K562 (cell line): ENCODE measurements around the gene ERAP2. TPM values are rescaled to one million over a fixed set of nuclear protein-coding genes. Genes with fewer than 3 reads are reported as not detected.
A peak's percentile ranks its signal among the peaks of the same experiment; 100 is the strongest.

Experiments
- ARID1B ChIP-seq: fragments of 450-650 bp; IDR thresholded peaks from 2 replicates; pipeline ENCODE4 v1.6.1; 2016; ENCODE audit warnings: antibody characterized with exemption, mild to moderate bottlenecking, inconsistent platforms
- BRF2 ChIP-seq: IDR thresholded peaks from 3 replicates; pipeline ENCODE4 v1.6.1; 2011; ENCODE audit warnings: borderline replicate concordance, mild to moderate bottlenecking; ENCODE audit not compliant: insufficient read length, insufficient read depth
- DACH1 ChIP-seq: fragments of 450-650 bp; IDR thresholded peaks from 2 replicates; pipeline ENCODE4 v1.6.1; 2018; ENCODE audit not compliant: partially characterized antibody
- E2F1 ChIP-seq: sonication (generic); formaldehyde crosslinking; IDR thresholded peaks from 2 replicates; pipeline ENCODE4 v1.8.1; 2023; ENCODE audit warnings: mild to moderate bottlenecking, missing genetic modification reagents, moderate library complexity
- ELF4 ChIP-seq: fragments of 450-650 bp; formaldehyde crosslinking; IDR thresholded peaks from 2 replicates; pipeline ENCODE4 v1.4.0; 2022; ENCODE audit warnings: missing genetic modification characterization
- GTF2A2 ChIP-seq: IDR thresholded peaks from 2 replicates; pipeline ENCODE4 v1.6.1; 2016; ENCODE audit warnings: mild to moderate bottlenecking, missing genetic modification characterization, missing compliant biosample characterization
- HMBOX1 ChIP-seq: sonication (generic); IDR thresholded peaks from 2 replicates; pipeline ENCODE4 v1.6.1; 2016
- HNRNPUL1 ChIP-seq: fragments of 200-400 bp; formaldehyde crosslinking; IDR thresholded peaks from 2 replicates; pipeline ENCODE4 v1.6.1; 2017; ENCODE audit warnings: low read length
- MYC ChIP-seq, 2 experiments: fragments of 250-450 bp in 1 of 2; sonication (Bioruptor Pico) in 1 of 2; IDR thresholded peaks; 2 replicates each; pipeline versions ENCODE4 v1.5.1 to v1.6.1; 2012 to 2021; ENCODE audit warnings: low read depth in 2 of 2, borderline replicate concordance in 1 of 2, improper control_type of control experiment in 1 of 2, low read length in 1 of 2, mild to moderate bottlenecking in 1 of 2, moderate library complexity in 1 of 2
- NELFE ChIP-seq: IDR thresholded peaks from 2 replicates; pipeline ENCODE4 v1.6.1; 2011; ENCODE audit warnings: mild to moderate bottlenecking; ENCODE audit not compliant: insufficient read depth, insufficient read length
- NR4A1 ChIP-seq, 2 experiments: fragments of 250-450 bp in 1 of 2; fragments of 450-650 bp in 1 of 2; sonication (Bioruptor Pico) in 1 of 2; IDR thresholded peaks; 2 replicates each; pipeline versions ENCODE4 v1.4.0 to v1.6.1; 2016 to 2020; ENCODE audit warnings: mild to moderate bottlenecking in 2 of 2, missing compliant biosample characterization in 1 of 2, missing genetic modification characterization in 1 of 2, moderate library complexity in 1 of 2
- RFX5 ChIP-seq: IDR thresholded peaks from 2 replicates; pipeline ENCODE4 v1.6.1; 2011; ENCODE audit warnings: low read depth, mild to moderate bottlenecking, improper control_type of control experiment, low read length
- RUNX1 ChIP-seq: sonication (generic); IDR thresholded peaks from 2 replicates; pipeline ENCODE4 v1.6.1; 2016; ENCODE audit warnings: antibody characterized with exemption, low read depth
- SIX5 ChIP-seq, 2 experiments: IDR thresholded peaks; 2 replicates each; pipeline ENCODE4 v1.6.1; 2011; ENCODE audit warnings: low read length in 2 of 2, borderline replicate concordance in 1 of 2, low read depth in 1 of 2, mild to moderate bottlenecking in 1 of 2, moderate library complexity in 1 of 2; ENCODE audit not compliant: insufficient read depth in 1 of 2
- SNIP1 ChIP-seq: fragments of 450-650 bp; IDR thresholded peaks from 2 replicates; pipeline ENCODE4 v1.7.1; 2017; ENCODE audit warnings: low read depth, mild to moderate bottlenecking
- SRSF3 ChIP-seq: fragments of 200-400 bp; formaldehyde crosslinking; IDR thresholded peaks from 2 replicates; pipeline ENCODE4 v1.6.1; 2016; ENCODE audit warnings: mild to moderate bottlenecking, low read length, moderate library complexity; ENCODE audit not compliant: insufficient read depth
- SRSF9 ChIP-seq: fragments of 200-400 bp; formaldehyde crosslinking; IDR thresholded peaks from 2 replicates; pipeline ENCODE4 v1.6.1; 2017; ENCODE audit warnings: low read depth, low read length, borderline replicate concordance
- TAF9B ChIP-seq: fragments of 450-650 bp; IDR thresholded peaks from 2 replicates; pipeline ENCODE4 v1.6.1; 2018; ENCODE audit warnings: mild to moderate bottlenecking; ENCODE audit not compliant: partially characterized antibody
- THRB ChIP-seq: fragments of 450-650 bp; formaldehyde crosslinking; conservative IDR thresholded peaks from 2 replicates; pipeline ENCODE4 v1.4.0; 2022; ENCODE audit warnings: mild to moderate bottlenecking, missing genetic modification characterization
- ZBTB7A ChIP-seq: IDR thresholded peaks from 2 replicates; pipeline ENCODE4 v1.6.1; 2011; ENCODE audit warnings: low read depth, mild to moderate bottlenecking, low read length, moderate library complexity, borderline replicate concordance; ENCODE audit not compliant: control insufficient read depth
- ZNF165 ChIP-seq: fragments of 250-450 bp; sonication (Bioruptor Pico); IDR thresholded peaks from 2 replicates; pipeline ENCODE4 v1.4.0; 2020; ENCODE audit warnings: borderline replicate concordance
- ZNF699 ChIP-seq: fragments of 250-450 bp; sonication (Bioruptor Pico); IDR thresholded peaks from 2 replicates; pipeline ENCODE4 v1.8.0; 2021; ENCODE audit warnings: mild to moderate bottlenecking, moderate library complexity; ENCODE audit not compliant: insufficient replicate concordance
- polyA plus RNA-seq, 8 experiments: library from polyadenylated mRNA; depleted of rRNA in 4 of 8; stranded (reverse) in 5 of 8; unstranded in 3 of 8; fragments of >200 nt; fragmentation: Nextera tagmentation in 2 of 8; fragmentation: Illumina TruSeq in 1 of 8; extraction: Ambion mirVana in 2 of 8; extraction: Trizol in 1 of 8; gene quantifications; 2 replicates each; pipeline versions ENCODE4 v1.2.1 to v1.2.3, GENCODE V29; 2011 to 2014; ENCODE audit warnings: inconsistent platforms in 1 of 8, missing spikeins in 1 of 8
- total RNA-seq, 7 experiments: library from RNA; depleted of rRNA in 6 of 7; stranded (reverse); fragments of >200 nt in 6 of 7; fragmentation: Illumina TruSeq in 2 of 7; extraction: Trizol in 2 of 7; gene quantifications; 2 replicates each; pipeline versions ENCODE4 v1.2.1 to v1.2.3, GENCODE V29; 2011 to 2021; ENCODE audit warnings: low replicate concordance in 1 of 7

Gene ERAP2
- total and polyA plus RNA-seq, 9 of the 15 experiments (the other 6 are each of a cell fraction or from before 2014, with no cell fraction given): 0.93 to 4.0 (median 2.1) TPM

GRCh38 chr5:96935559-96936430, 59.5 kb downstream of the ERAP2 start, which contains the start of gene LNPEP (continued):
- peak; percentile 45 for TF ChIP-seq TAF9B
- no peak for TF ChIP-seq SNIP1
- TF ChIP-seq SIX5 (IDR thresholded peaks at IDR 0.05; ENCODE audit: borderline replicate concordance in 1 of 2, insufficient read depth in 1 of 2, low read depth in 1 of 2, low read length in 2 of 2): no peak
- TF ChIP-seq ZNF699 (CRISPR knock-in tag): no peak
- no peak for TF ChIP-seq SRSF9
- TF ChIP-seq HNRNPUL1: no peak
- TF ChIP-seq HMBOX1: no peak
- TF ChIP-seq RFX5: peak; percentile 22; the same call in 1 of the 2 replicates
- 0 out of 2 replicates have a peak, but pooled peaks have one; percentile 8 for TF ChIP-seq ARID1B
- TF ChIP-seq E2F1 (CRISPR knock-in tag): no peak
- TF ChIP-seq MYC (IDR thresholded peaks at IDR 0.05; ENCODE audit: low read depth, low read length): peak; percentile 74
- no peak; the same call in 1 of the 2 replicates for TF ChIP-seq MYC (CRISPR knock-in tag; IDR thresholded peaks at IDR 0.05; ENCODE audit: borderline replicate concordance, low read depth)
- no peak for TF ChIP-seq SRSF3
- TF ChIP-seq NR4A1 (CRISPR knock-in tag; IDR thresholded peaks at IDR 0.05): no peak
- TF ChIP-seq NR4A1 (tag; IDR thresholded peaks at IDR 0.05): no peak
- no peak for TF ChIP-seq ZNF165
- no peak for TF ChIP-seq ELF4 (CRISPR knock-in tag)
- TF ChIP-seq RUNX1: no peak; the same call in 1 of the 2 replicates
- TF ChIP-seq GTF2A2 (tag): no peak
- TF ChIP-seq NELFE: no peak
- no peak for TF ChIP-seq BRF2
- no peak for TF ChIP-seq THRB (CRISPR knock-in tag)
- peak; percentile 80 for TF ChIP-seq ZBTB7A
- TF ChIP-seq DACH1: peak; percentile 59
